Measurements from ENCODE around the gene NR6A1.

Gene NR6A1

GRCh38 chr9:124541824-124542223 is 229.3 kb downstream of the NR6A1 start:
- H3K4me3 ChIP-seq (ENCODE audit: low read depth, low read length), result no peak overlapping the region

DNA sequence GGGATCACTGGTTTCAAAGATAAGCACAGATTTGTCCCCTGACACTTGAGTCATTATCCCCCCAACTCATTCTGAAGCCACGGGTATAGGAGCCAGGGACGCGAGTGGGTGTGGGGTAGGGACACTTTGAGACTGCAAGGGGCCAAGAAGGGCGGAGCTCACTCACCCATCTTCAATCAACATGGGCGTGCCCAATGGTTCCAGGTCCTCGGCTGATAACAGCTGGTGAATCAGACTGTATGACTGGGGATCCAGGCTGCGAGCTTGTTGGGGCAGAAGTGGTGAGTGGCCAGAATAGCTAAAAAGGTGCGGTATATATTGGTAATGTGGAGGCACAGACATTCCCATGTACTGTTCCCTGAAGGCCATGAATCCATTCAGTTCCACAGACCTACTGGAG is 233.2 kb downstream of the NR6A1 start:
- no peak overlapping the region for H3K4me3 ChIP-seq (ENCODE audit: low read depth, low read length)

DNA sequence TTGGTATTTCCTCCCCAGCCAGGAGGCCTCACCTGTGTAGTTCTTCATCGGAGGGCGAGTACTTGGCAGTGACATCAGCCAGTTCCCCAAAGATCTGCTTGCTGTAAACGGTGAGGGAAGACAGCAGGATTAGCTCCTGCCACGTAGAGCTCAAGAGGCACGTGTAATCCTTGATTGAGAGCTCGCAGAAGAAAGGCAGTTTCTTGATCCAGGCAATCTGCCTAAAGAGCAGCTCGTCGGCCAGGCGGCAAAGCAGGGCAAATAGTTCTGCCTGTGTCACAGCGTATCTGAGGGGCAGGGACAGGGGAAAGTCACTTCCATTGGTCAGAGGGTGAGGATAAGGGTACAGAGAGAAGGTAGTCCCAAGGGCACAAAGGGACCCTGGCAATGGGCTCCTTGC is 235.3 kb downstream of the NR6A1 start:
- no peak overlapping the region for H3K4me3 ChIP-seq (ENCODE audit: low read depth, low read length)

GRCh38 chr9:124532897-124533296 is 238.2 kb downstream of the NR6A1 start:
- H3K4me3 ChIP-seq (ENCODE audit: low read depth, low read length), result no peak overlapping the region

DNA sequence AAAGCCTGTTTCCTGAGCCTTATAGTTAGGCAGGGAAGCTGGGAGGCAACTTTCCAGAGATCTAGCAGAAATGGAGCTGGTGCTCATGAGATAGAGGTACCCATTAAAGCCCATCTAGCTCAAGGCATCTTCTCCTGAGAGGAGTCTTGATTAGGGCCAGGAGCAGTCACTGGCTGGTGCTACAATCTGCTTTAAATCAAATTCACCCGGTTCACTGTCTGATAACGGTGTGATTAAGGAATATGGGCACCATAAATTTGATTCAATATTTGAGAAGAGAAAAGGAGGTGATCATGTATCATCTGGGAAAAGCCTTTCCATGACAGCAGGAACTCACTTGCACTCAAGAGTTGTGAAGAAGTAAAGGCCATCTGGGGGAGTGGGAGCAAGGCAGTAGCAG is 240.0 kb downstream of the NR6A1 start:
- H3K4me3 ChIP-seq (ENCODE audit: low read depth, low read length), result no peak overlapping the region

DNA sequence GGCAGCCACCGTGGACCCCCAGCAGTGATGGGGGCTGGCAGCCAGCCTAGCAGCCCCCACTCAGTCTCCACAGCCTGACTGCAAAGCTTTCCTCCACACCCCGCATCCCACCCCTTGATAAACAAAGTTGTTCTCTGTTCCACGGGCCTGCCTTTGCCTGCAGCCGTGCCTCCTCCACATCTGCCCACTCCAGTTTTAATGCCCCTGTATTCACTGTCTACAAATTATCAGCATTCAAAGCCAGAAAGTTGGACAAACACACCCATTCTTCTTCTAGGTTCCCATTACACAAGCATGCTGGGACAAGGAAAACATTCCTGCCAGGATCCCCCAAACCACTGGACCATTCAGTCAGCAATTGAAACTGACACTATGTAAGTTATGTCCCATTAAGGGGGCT is 240.9 kb downstream of the NR6A1 start:
- no peak overlapping the region for H3K4me3 ChIP-seq (ENCODE audit: low read depth, low read length)

- no peak overlapping the region for H3K4me3 ChIP-seq (ENCODE audit: low read depth, low read length)
These were observed 243.3 kb downstream of the NR6A1 start for GRCh38 chr9:124527781-124528180.

- no peak overlapping the region for H3K4me3 ChIP-seq (ENCODE audit: low read depth, low read length)
These were observed 244.9 kb downstream of the NR6A1 start for GRCh38 chr9:124526174-124526573.

DNA sequence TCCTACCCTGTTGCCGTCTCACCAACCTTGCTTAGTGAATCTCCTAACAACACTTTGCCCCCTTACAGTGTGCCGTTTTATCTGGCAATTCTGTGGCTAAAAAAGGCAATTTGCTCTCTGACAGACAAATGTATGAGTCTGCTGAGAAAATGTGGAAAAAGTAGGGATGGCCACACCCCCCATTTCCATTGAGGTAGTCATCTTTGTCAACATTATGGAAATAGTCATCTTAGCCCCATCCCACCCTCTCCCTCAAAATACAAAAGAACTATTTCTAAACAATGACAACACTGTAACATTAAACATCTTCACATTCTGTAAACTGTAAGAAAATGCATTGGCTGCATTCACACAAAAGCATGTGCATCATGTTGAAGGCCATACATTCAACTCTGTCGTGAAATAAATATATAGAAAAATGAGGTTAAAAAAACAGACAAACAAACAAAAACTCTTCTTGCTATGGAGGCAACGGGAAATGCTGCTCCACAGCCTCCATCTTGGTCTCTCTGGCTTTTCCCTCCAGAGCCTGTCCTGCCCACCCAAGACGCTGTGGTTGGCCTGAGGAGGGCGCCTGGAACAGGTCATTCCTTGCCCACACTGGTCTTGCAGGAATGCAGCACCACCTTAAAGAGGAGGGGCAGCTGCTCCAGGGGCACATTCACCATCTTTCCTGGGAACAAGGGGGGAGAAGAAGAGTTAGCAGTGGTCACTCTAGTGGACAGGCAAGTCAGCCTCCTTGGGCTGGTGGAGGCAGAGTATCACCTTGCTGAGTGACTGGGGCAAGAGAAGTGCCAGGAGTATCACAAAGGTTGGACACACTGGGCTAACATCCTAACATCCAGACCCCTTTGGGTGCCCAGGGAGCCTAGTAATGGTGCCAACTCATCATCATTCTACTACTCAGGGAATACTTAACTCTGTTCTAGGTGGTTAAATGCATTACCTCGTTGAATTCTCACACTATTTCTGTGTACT is 248.7 kb downstream of the NR6A1 start:
- no peak overlapping the region for H3K4me3 ChIP-seq (ENCODE audit: low read depth, low read length)

DNA sequence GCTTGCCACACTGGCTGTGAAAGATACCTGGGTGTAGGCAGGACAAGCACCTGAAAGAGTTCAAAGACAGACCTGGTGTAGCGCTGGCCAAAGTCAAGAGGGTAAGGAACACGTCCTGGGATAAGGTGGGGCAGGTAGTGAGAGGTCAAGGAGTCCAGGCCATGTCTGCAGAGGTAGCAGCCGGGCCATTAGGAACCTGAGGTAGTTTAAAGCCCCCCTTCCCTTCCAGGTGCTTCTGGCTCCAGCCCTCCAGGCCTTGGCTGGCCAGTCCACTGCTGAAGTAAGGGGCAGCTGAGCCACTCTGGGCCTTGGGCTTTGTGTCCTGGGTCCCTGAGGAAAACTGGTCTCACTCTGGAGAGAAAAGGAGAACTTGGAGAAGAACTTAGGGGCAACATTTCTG is 250.0 kb downstream of the NR6A1 start:
- H3K4me3 ChIP-seq (ENCODE audit: low read depth, low read length), result no peak overlapping the region

GRCh38 chr9:124520206-124520596 is 250.9 kb downstream of the NR6A1 start:
- no peak overlapping the region for H3K4me3 ChIP-seq (ENCODE audit: low read depth, low read length)

DNA sequence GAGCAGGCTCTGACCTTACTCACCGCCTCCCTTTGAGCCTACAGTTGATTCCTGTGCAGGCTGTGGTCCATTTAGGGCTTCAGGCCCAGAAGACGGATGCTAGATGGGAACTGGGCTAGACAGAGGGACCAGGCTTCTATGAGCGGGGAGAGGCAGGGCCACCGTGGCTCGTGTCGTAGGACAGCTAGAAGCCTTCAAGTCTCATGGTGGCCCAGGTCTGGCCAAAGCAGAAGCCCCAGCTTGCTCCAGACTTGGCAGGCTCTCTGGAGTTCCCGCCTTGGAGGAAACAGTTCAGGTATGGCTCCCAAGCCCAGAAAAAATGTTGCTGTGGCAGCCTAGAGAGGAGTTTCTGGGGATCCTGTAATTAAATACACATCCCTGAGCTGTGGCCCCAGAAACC is 253.0 kb downstream of the NR6A1 start:
- no peak overlapping the region for H3K4me3 ChIP-seq (ENCODE audit: low read depth, low read length)

DNA sequence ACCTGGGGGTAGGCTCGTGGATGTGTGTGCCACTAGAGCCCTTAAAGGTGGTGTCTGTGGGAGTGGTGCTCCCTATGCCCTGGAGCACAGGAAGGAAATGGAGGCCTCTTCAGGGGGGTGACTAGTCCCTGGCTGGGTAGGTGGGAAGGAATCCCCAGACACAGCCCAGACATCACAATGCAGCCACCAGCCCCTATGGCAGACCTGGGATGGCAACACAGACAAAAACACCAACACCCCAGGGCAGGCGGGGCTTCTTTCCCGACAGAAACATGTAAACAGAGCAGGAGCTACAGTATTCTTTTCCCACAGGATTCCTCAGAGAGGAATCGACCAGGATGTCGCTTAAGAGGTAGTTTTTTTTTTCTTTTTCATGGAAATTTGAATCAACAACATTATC is 253.5 kb downstream of the NR6A1 start:
- H3K4me3 ChIP-seq (ENCODE audit: low read depth, low read length), result no peak overlapping the region

DNA sequence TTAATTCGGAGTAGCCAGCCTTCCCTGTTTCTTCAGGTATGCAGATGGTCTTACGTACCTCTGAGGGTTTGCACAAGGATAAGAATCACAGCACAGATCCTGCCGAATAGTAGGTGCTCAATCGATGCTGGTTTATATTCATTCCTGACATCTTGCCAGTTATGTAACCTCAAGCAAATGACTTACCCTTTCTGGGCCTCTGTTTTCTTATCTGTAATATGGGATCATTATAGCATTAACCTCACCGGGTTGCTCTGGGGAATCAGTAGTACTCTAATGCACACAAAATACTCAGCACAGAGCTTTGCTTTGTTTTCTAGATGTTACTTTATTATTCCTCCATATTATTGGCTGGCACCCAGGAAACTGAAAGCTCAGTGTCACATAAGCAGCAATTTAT is 256.2 kb downstream of the NR6A1 start:
- H3K4me3 ChIP-seq (ENCODE audit: low read depth, low read length), result no peak overlapping the region

DNA sequence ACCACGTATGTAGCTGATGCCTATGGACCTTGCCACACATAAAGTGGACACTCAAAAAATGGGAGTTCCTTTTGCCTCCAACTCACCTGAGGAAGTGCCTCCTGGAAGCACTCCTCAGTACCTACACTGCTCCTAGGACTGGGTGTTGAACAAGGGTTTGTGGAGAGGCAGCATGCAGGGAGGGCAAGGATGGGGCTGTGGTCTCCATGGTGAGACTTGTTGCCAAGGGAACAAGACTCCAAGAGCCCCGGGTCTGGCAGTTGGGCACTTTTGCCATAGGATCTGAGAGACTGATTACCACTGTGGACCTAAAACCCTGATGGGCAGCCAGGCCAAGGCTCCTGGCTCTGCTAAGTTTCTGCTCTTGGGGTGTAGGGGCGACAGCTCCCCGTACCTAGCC is 257.0 kb downstream of the NR6A1 start:
- H3K4me3 ChIP-seq (ENCODE audit: low read depth, low read length), result no peak overlapping the region

GRCh38 chr9:124513376-124513994 is 257.6 kb downstream of the NR6A1 start:
- no peak overlapping the region for H3K4me3 ChIP-seq (ENCODE audit: low read depth, low read length)

DNA sequence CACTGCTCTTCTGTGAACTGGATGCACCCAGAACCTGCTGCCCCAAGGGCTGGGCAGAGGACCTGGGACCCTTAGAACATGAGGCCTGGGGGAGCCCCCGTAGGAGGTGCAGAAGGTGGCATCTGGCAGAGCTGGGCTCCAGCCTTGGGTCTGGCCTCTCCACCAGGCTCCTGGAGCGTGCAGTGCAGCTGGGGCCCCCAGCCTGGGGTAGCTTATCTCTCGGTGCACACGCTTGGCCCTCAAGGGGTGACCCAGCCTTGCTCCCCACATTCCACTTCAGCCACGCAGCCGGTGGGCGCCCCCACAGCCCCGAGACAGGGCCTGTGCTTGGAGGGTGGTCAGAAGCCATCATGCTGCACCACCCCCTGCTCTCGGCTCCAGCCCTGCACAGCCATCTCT is 258.3 kb downstream of the NR6A1 start:
- no peak overlapping the region for H3K4me3 ChIP-seq (ENCODE audit: low read depth, low read length)

- H3K4me3 ChIP-seq (ENCODE audit: low read depth, low read length), result no peak overlapping the region
These were observed 259.0 kb downstream of the NR6A1 start for GRCh38 chr9:124511891-124512805.

DNA sequence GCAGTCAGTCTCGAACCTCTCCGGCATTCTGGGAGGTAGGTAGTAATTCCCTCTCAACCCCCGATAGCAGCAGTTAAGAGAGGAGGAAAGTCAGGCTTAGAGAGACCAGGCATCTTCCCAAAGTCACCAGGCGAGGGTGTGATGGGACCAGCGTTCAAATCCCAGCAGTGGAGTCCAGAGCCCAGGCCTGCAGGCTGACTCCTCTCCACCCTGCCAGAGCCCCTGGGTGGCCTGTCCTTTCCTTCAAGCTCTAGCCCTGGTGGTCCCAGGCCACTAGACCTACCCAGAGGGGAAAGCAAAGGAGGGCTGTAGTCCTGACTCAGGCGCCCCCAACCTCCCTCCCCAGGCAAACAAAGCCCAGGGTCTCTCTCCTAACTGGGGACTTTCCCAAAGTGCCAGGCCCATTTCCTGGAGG is 259.7 kb downstream of the NR6A1 start:
- H3K4me3 ChIP-seq (ENCODE audit: low read depth, low read length), result no peak overlapping the region

GRCh38 chr9:124510650-124511425 is 260.3 kb downstream of the NR6A1 start:
- H3K4me3 ChIP-seq (ENCODE audit: low read depth, low read length), result no peak overlapping the region

All from iPS-11a (cell line).